HL-60 (cell line): ENCODE results near the gene SCAF8.

ENCODE experiments used
- CTCF ChIP-seq: IDR thresholded peaks from one replicate; pipeline ENCODE4 v1.5.1; 2011; ENCODE audit warnings: low read length, control low read depth, inconsistent platforms; ENCODE audit not compliant: insufficient read depth
- GABPA ChIP-seq: IDR thresholded peaks from 2 replicates; pipeline ENCODE4 v1.6.1; 2012; ENCODE audit warnings: low read depth
- POLR2AphosphoS5 ChIP-seq: IDR thresholded peaks from 2 replicates; pipeline ENCODE4 v1.6.1; 2012; ENCODE audit warnings: low read depth
- REST ChIP-seq: IDR thresholded peaks from 2 replicates; pipeline ENCODE4 v1.6.1; 2012; ENCODE audit warnings: low read depth; ENCODE audit not compliant: insufficient replicate concordance
- SPI1 ChIP-seq: IDR thresholded peaks from 2 replicates; pipeline ENCODE4 v1.6.1; 2012; ENCODE audit warnings: low read depth, mild to moderate bottlenecking, borderline replicate concordance

- TF ChIP-seq CTCF = no peak
- TF ChIP-seq SPI1 = no peak
- TF ChIP-seq REST = no peak
- no peak for TF ChIP-seq GABPA
- no peak for TF ChIP-seq POLR2AphosphoS5
Measured at GRCh38 chr6:154754152-154754551, 20.9 kb downstream of the SCAF8 start.
